ENCODE data around the gene HAUS2.

HAUS2 gene

DNA sequence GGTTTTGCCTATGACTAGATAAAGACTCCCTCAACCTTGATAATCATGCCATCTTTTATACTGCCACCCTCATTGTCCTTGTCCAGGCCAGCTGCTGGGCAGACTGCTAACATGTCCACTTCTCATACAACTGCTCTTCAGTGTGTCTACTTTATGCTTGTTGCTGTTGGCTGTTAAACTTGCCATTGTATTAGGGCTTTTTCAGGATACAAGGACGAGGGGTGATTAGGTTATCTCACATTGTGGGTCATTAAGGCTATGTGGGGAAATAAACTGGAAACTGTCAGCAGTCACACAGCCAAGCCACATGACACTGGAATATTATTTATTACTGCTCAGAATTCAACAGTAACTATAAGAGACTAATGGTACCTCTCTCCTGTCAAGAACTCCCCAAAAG lies 62.9 kb downstream of the HAUS2 start:
- DNase-seq = no peak

GRCh38 chr15:42612367-42612912 lies 63.8 kb downstream of the HAUS2 start:
- DNase-seq = no peak

- DNase-seq = no peak
Observed at GRCh38 chr15:42616107-42616506, 67.5 kb downstream of the HAUS2 start.
